HepG2 (cell line): ENCODE results near the gene TALDO1. TPM values are rescaled to one million over a fixed set of nuclear protein-coding genes. Genes with fewer than 3 reads are reported as not detected.

ENCODE experiments used
- FOXJ3 ChIP-seq: sonication (generic); formaldehyde crosslinking; IDR thresholded peaks from 2 replicates; pipeline ENCODE4 v1.4.0; 2020; ENCODE audit warnings: missing genetic modification reagents, mild to moderate bottlenecking, borderline replicate concordance
- NFIC ChIP-seq: IDR thresholded peaks from 2 replicates; pipeline ENCODE4 v1.6.1; 2012; ENCODE audit warnings: mild to moderate bottlenecking, low read length, inconsistent platforms
- NPAS2 ChIP-seq: sonication (generic); formaldehyde crosslinking; IDR thresholded peaks from 2 replicates; pipeline ENCODE4 v1.8.0; 2022; ENCODE audit warnings: mild to moderate bottlenecking, missing genetic modification reagents, borderline replicate concordance
- POGK ChIP-seq: sonication (generic); formaldehyde crosslinking; conservative IDR thresholded peaks from 2 replicates; pipeline ENCODE4 v1.8.0; 2022; ENCODE audit warnings: mild to moderate bottlenecking, moderate library complexity, missing genetic modification reagents
- PRDM15 ChIP-seq: sonication (generic); formaldehyde crosslinking; IDR thresholded peaks from 2 replicates; pipeline ENCODE4 v1.4.0; 2020; ENCODE audit warnings: missing genetic modification reagents
- RNF2 ChIP-seq: fragments of 450-650 bp; conservative IDR thresholded peaks from 2 replicates; pipeline ENCODE4 v1.6.1; 2016; ENCODE audit warnings: low read depth
- RXRB ChIP-seq: IDR thresholded peaks from 2 replicates; pipeline ENCODE4 v1.6.1; 2016; ENCODE audit warnings: borderline replicate concordance, missing genetic modification reagents, missing compliant biosample characterization
- SSRP1 ChIP-seq: IDR thresholded peaks from 2 replicates; pipeline ENCODE4 v1.6.1; 2016; ENCODE audit warnings: control low read depth
- YEATS2 ChIP-seq: sonication (generic); formaldehyde crosslinking; IDR thresholded peaks from 2 replicates; pipeline ENCODE4 v1.4.0; 2020; ENCODE audit warnings: missing genetic modification reagents, borderline replicate concordance
- ZC3H4 ChIP-seq: sonication (generic); formaldehyde crosslinking; IDR thresholded peaks from 2 replicates; pipeline ENCODE4 v1.4.0; 2020; ENCODE audit warnings: missing genetic modification reagents, borderline replicate concordance
- ZFP90 ChIP-seq: sonication (generic); formaldehyde crosslinking; IDR thresholded peaks from 2 replicates; pipeline ENCODE4 v1.8.0; 2022; ENCODE audit warnings: missing genetic modification reagents, mild to moderate bottlenecking, inconsistent platforms, borderline replicate concordance
- ZNF225 ChIP-seq: sonication (generic); formaldehyde crosslinking; IDR thresholded peaks from 2 replicates; pipeline ENCODE4 v1.4.0; 2020; ENCODE audit warnings: mild to moderate bottlenecking, missing genetic modification reagents
- ZNF577 ChIP-seq: sonication (generic); formaldehyde crosslinking; IDR thresholded peaks from 2 replicates; pipeline ENCODE4 v1.4.0; 2020; ENCODE audit warnings: mild to moderate bottlenecking, low read depth, missing genetic modification reagents, borderline replicate concordance
- polyA plus RNA-seq, 8 experiments: library from polyadenylated mRNA; depleted of rRNA in 3 of 8; stranded (reverse) in 7 of 8; unstranded in 1 of 8; fragments of >200 nt; fragmentation: Illumina TruSeq in 4 of 8; extraction: Trizol in 4 of 8; gene quantifications; 2 replicates each; pipeline versions ENCODE4 v1.2.1 to v1.2.3, GENCODE V29; 2011 to 2016; ENCODE audit warnings: low read depth in 4 of 8, missing spikeins in 1 of 8, mixed read lengths in 1 of 8; ENCODE audit not compliant: insufficient read depth in 1 of 8
- total RNA-seq, 5 experiments: library from RNA; depleted of rRNA; stranded (reverse); fragments of >200 nt; fragmentation: Illumina TruSeq; extraction: Trizol; gene quantifications; 2 replicates each; pipeline ENCODE4 v1.2.3, GENCODE V29; 2016; ENCODE audit warnings: low read depth in 1 of 5
- TF ChIP-seq, protein P1 (sequence below): sonication (generic); formaldehyde crosslinking; IDR thresholded peaks from 2 replicates; pipeline ENCODE4 v1.5.0; 2020; ENCODE audit warnings: missing genetic modification reagents, mild to moderate bottlenecking, borderline replicate concordance
- TF ChIP-seq, protein P2 (sequence below): sonication (generic); formaldehyde crosslinking; IDR thresholded peaks from 2 replicates; pipeline ENCODE4 v1.5.0; 2020; ENCODE audit warnings: mild to moderate bottlenecking, missing genetic modification reagents
- TF ChIP-seq, protein P3 (sequence below): sonication (generic); formaldehyde crosslinking; IDR thresholded peaks from 2 replicates; pipeline ENCODE4 v1.5.1; 2020; ENCODE audit warnings: mild to moderate bottlenecking, missing genetic modification reagents, moderate library complexity

TALDO1 gene
- total and polyA plus RNA-seq, 2 of the 13 experiments (the other 11 are each of a cell fraction or from before 2014, with no cell fraction given) = 107 to 240 TPM

- TF ChIP-seq ZFP90 (CRISPR knock-in tag) (peak; percentile 55; the same call in 1 of the 2 replicates), POGK (CRISPR knock-in tag) (0 out of 2 replicates have a peak, but pooled peaks have one; percentile 36), ZNF577 (CRISPR knock-in tag) (no peak), ZC3H4 (CRISPR knock-in tag) (no peak), YEATS2 (CRISPR knock-in tag) (no peak; the same call in 1 of the 2 replicates), PRDM15 (CRISPR knock-in tag) (no peak), RNF2 (peak; percentile 61; the same call in 1 of the 2 replicates), NPAS2 (CRISPR knock-in tag) (no peak), SSRP1 (0 out of 2 replicates have a peak, but pooled peaks have one; percentile 2), FOXJ3 (CRISPR knock-in tag) (0 out of 2 replicates have a peak, but pooled peaks have one; percentile 47), NFIC (no peak), RXRB (CRISPR knock-in tag) (peak; percentile 95), ZNF225 (peak; percentile 50; the same call in 1 of the 2 replicates)
- TF ChIP-seq, protein P1, sequence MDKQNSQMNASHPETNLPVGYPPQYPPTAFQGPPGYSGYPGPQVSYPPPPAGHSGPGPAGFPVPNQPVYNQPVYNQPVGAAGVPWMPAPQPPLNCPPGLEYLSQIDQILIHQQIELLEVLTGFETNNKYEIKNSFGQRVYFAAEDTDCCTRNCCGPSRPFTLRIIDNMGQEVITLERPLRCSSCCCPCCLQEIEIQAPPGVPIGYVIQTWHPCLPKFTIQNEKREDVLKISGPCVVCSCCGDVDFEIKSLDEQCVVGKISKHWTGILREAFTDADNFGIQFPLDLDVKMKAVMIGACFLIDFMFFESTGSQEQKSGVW (CRISPR knock-in tag) = no peak
- TF ChIP-seq, protein P2, sequence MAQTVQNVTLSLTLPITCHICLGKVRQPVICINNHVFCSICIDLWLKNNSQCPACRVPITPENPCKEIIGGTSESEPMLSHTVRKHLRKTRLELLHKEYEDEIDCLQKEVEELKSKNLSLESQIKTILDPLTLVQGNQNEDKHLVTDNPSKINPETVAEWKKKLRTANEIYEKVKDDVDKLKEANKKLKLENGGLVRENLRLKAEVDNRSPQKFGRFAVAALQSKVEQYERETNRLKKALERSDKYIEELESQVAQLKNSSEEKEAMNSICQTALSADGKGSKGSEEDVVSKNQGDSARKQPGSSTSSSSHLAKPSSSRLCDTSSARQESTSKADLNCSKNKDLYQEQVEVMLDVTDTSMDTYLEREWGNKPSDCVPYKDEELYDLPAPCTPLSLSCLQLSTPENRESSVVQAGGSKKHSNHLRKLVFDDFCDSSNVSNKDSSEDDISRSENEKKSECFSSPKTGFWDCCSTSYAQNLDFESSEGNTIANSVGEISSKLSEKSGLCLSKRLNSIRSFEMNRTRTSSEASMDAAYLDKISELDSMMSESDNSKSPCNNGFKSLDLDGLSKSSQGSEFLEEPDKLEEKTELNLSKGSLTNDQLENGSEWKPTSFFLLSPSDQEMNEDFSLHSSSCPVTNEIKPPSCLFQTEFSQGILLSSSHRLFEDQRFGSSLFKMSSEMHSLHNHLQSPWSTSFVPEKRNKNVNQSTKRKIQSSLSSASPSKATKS = no peak
- TF ChIP-seq, protein P3, sequence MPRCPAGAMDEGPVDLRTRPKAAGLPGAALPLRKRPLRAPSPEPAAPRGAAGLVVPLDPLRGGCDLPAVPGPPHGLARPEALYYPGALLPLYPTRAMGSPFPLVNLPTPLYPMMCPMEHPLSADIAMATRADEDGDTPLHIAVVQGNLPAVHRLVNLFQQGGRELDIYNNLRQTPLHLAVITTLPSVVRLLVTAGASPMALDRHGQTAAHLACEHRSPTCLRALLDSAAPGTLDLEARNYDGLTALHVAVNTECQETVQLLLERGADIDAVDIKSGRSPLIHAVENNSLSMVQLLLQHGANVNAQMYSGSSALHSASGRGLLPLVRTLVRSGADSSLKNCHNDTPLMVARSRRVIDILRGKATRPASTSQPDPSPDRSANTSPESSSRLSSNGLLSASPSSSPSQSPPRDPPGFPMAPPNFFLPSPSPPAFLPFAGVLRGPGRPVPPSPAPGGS (CRISPR knock-in tag) = peak; percentile 77; the same call in 1 of the 2 replicates
These were observed 40.1 kb upstream of the TALDO1 start (continued) for GRCh38 chr11:706957-707816.
